NCI-H1694 treated with DMSO at 0.1 percent for 48 hours (cell line): ENCODE results near the gene TWIST2.
A peak's percentile ranks its signal among the peaks of the same experiment; 100 is the strongest.

Experiments used
- DNase-seq: peaks from one replicate; lab custom pipeline; 2025; lab: John Stamatoyannopoulos, UW

TWIST2 gene

GRCh38 chr2:238856713-238857567 lies 9.1 kb downstream of the TWIST2 start:
- no peak for DNase-seq

- DNase-seq = no peak
Observed at GRCh38 chr2:238857959-238858358, 10.1 kb downstream of the TWIST2 start.

DNA sequence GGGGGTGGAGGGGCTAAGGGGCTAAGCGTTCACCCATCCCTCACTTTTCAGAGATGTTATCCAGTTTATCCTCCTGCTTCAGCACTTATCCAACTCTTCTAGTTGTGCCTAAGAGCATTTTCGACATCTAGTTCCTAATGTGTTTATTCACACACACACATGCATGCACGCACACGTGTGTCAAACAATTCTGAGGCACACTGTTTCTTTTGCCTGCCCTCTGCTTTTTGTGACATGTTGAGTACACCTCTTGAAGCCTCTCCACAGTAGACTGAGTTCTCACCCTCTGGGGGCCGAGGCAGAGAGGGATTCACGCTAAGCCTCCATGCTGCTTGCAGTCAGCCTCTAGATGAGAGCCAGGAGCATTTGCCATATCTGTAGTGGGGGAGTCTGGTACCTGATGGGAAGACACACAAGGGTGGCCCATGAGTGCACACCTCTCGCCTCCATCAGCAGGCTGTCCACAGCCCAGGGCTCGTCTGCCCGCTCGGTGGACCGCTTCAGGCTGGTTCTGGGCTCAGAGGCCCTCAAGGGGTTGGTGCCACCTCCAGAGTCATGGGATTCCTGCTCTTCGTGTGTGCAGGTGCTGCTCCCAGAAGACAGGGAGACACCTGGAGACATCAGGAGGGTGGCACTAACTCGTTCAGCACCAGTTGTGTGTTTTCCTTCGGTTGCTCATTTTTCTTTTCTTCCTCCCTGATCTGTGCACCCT lies 11.9 kb downstream of the TWIST2 start:
- no peak for DNase-seq

- DNase-seq = no peak
Observed at GRCh38 chr2:238861013-238861730, 13.3 kb downstream of the TWIST2 start.

DNA sequence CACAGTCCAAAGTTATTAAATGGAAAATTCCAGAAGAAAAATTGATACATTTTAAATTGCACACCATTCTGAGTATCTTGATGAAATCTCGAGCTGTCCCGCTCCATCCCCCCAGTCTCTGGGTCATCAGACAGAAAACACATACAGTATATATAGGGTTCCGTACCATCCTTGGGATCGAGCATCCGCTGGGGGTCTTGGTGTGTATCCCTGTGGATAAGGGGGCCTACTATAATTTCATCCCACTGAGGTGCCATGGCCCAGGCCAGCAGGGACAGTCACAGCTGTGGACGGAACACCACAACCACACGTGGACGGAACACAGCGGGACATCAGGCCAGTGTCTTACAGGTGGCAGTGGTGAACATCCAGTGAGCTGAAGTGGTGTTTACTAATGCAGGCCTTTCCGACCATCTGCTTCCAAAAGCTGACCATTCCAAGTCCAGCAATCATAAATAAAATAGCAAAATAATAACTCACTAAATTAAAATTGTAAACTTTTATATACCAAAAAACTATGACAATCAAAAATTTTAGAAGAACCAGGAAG lies 14.0 kb downstream of the TWIST2 start:
- DNase-seq = no peak

DNA sequence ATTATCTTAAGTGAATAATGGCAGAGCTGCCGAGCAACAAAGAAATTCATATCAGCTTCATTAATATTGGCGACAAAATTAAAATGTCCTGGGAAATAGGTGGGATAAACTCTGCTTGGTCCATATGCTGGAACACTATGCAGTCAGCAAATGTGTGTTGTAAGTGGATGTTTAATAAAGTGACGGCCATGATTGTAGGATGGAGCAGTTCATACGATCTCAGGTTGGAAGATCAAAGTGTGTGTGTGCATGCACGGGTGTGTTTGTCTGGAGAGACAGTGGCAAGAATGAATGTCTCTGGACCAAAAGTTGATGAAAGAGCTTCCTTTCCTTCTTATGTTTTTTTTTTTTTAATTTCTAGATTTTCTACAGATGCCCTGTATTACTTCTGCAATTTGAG lies 14.8 kb downstream of the TWIST2 start:
- no peak for DNase-seq

DNA sequence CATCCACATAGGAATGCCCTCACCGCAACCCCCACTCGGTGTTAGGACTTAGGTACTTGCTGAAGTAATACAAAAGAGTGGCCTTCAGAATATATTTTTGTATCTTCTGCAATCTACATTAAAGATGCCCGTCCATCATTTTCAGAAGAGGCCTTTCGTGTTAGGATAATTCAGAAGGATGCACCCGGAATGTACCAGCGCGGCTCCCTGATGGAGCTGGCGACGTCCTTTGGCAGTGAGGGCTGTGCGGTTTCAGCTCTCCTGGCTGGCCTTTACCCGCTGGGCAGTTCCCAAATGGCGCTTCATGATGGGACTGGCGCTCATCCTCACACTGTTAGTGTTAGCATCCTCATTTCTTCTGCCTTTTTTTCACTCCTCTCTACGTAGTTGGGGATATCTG lies 15.3 kb downstream of the TWIST2 start:
- no peak for DNase-seq

DNA sequence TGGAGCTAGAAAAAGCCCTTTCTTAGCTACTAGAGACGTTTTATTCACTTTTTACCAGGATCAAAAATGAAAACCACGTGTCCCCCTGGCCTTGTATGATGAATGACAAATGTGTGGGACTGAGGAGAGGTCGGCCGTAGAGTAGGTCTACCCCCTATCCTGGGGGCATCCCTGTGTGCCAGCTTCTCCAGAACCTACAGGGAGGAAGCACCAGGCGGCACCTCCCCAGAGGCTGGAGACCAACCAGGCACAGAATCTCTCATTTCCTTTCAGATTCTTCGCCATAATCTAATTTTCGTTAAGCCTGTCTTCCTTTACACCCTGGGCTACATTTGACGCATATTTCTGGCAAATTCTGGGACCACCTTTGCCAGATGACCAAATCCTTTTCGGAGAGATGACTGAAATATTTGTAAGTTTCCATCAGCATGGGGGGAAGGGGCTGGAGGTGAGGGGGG lies 15.9 kb downstream of the TWIST2 start:
- no peak for DNase-seq

GRCh38 chr2:238864207-238865014 lies 16.5 kb downstream of the TWIST2 start:
- no peak for DNase-seq

DNA sequence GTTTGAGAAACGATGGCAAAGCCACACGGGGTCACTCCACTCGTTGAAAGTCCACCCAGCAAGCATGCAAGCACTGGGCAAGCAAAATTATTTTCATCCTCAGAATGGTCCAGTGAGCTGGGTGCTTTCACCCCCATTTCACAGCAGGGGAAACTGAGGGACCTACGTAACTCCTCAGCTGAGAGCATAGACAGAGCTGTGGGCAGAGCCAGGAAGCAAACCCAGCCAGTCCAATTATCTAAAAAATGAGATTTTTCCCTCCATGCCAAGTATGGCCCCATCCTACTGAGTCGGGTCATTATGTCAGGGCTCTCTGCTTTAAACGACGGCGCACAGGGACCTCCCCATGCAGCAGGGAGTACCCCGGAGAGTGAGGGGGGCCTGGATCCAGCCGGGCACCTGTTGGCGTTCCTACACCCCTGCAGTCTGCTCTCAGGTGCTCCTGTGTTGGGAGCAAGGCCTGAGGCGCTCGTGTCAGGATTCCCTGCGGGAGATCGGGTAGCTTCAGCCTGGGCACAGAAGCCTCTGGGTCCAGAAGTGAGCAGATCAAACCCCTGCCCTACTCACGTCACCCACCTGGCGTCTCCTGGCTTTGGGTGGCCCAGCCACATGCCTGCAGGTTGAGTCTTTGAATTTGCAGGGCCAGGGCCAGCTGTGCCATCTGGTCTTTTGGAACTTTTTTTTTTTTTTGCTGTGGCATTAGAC lies 17.3 kb downstream of the TWIST2 start:
- DNase-seq = peak; percentile 37

DNA sequence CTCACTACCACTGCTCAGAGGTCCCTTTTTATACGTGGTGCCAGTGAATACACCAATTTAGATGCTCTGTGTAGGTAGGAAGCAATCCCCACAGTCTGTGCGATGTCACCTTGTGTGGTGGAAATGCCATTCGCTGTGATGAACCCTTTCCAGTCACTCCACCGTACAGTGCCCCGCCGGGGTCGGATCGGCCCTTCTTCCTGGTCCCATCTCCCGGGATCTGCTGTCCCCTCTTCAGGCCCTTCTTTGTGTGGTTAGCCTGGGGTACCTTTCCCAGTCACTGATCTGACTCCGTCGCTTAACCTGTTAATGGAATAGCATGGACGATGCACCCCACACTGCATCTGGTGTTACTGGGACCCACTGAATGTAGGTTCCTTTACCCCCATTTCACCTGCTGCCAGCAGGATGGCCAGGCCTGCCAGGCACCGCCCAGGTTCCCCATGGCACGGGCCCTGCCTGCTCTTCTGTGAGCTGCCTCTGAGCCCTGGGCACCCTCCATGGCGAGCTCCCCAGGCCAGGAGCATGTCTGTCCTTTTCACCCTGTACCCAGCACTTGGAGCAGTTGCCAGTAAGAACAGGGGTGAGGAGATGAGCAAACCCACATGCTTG lies 18.0 kb downstream of the TWIST2 start:
- no peak for DNase-seq

DNA sequence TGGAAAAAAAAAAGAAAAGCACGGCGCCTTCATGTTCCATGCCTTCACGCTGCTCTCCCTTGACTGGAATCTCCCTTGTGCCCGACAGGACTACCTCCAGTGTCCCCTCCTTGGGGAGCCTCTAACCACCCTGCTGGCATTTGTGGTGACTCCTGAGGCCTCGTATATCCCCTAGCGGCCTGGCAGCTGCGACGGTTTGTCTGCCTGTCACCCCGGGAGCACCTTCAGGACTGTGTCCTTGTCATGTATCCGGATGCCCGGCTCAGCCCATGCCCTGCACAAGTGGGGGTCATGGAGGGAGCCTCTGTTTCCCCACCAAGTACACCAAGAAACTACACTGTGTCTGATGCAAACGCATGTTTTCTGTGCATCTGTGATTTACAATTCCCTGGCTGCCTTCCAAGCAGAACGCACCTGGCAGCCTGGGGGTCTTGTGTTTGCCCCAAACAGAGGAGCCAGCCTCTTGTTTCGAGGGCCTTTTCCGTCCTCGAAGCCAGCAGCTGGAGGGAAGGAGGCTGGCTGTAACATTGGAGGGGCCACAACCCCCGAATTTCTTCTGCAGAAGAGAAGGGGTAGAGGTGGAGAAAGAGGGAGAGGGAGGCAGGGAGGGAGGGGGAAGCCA lies 18.9 kb downstream of the TWIST2 start:
- DNase-seq = peak; percentile 32

DNA sequence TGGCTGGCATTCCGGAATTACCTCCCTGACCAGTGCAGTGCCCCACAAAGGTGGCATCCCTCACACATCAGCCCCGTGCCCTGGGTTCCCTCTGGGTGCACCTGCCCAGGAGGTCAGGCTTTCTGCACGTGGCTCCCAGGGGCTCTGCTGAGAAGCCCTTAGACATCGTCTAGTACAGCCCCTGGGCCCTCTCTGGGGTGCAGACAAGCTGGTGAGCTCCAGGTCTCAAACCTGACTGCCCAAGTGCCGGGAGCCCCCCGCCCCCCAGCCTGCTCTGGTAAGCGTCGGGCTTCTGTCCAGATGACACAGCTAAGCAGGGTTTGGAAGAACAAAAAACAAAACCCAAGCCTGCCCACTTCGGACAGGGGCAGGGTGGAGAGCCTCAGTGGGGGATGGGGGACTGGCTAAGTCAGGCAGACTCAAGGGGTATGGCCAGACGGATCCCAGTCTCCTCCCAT lies 20.2 kb downstream of the TWIST2 start:
- no peak for DNase-seq

DNA sequence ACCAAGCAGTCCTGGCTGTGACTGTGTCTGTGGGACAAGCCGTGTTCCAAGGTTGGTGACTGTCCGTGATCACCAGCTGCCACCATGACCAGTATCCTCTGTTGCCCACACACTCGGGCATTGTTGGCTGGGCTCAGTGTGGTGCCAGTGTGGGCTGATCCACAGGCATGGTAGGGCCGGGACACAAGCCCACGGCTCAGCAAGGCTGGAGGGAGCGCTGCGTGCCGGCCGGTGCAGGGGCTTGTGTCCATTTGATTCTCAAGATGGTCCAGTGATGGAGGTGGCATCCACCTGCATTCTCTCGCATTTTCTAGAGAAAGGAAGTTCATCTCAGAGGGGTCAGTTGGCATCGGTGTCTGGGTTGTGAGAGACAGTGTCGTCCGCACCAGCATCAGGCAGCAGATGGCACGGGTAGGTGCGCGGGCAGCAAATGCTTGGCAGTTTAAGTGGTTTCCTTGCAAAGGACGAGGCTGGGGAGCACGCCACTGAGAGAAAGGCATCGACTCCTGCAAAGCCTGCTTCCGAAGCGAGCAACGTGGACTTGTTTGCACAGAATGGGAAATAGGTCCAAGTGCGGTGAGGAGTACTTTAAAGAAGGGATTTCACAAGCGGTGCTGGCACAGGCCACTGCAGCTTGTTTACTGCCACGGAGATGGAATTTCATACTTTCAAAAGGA lies 20.9 kb downstream of the TWIST2 start:
- DNase-seq = peak; percentile 40

DNA sequence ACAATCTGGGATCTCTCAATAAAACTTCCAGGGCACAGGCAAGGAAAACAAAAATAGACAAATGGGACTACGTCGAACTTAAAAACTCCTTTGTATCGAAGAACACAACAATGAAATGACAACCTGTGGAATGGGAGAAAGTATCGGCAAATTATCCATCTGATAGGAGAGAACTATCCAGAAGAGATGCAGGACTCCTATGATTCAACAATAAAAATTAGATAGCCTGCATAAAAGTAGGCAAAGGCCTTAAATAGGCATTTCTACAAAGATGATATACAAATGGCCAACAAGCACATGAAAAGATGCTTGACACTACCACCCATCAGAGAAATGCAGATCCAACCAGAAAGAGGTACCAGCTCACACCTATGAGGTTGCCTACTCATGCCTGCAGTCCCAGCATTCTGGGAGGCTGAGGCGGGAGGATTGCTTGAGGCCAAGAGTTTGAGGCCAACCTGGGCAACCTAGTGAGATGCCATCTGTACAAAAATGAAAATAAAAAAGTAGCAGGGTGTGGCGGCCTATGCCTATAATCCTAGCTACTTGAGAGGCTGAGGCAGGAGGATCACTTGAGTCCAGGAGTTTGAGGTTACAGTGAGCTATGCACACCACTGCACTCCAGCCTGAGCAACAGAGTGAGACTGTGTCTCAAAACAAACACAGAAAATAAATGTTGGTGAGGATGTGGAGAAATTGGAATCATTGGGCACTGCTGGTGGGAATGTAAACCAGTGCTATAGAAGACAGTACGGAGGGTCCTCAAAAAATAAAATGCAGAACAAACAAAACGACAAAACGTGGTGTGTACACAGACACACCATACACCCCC lies 21.6 kb downstream of the TWIST2 start:
- DNase-seq = no peak

DNA sequence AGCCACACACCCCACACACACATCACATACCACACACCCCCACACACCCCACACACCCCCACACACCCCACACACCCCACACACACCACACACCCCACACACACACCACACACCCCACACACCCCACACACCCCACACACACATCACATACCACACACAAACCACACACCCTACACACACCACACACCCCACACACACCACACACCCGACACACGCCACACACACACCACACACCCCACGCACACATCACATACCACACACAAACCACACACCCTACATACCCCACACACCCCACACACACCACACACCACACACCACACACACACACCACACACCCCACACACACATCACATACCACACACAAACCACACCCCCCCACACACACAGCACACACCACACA lies 22.4 kb downstream of the TWIST2 start:
- DNase-seq = no peak

- DNase-seq = no peak
Observed at GRCh38 chr2:238872026-238872425, 24.1 kb downstream of the TWIST2 start.

DNA sequence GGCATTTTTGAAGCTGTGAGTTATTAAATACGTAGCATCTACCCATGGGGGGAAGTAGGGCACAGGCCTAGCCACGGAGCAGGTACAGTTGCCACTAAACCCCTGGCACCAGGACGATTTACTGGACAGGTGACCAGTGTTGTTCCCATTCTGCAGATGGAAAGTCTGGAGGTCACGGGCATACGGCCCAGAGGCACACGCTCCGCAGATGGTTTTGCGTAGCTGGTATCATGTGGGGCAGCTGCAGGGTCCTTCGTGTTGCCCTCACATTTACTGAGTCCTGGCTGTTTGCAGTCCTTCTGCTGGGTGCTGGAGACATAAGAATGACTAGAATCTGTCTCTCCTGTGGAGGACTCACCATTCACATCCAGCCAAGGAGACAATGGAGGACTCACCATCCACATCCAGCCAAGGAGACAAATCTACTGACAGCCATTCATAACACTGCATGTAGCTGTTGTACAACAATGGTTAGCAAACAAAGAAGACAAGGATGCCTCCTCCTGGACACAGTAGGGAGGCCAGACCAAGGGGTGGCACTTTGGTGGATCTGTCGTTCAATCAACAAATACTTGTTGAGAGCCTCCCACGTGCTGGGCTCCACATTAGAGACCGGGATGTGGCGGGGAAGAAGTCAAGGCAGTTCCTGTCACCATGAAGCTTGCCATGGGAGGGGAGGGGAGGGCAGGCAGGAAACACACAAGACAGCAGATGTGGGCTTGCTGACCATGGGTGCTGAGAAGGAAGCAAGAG lies 24.9 kb downstream of the TWIST2 start:
- DNase-seq = no peak
